SK-N-SH (cell line): ENCODE results near the gene MDM1. TPM values are rescaled to one million over a fixed set of nuclear protein-coding genes. Genes with fewer than 3 reads are reported as not detected.

Source experiments
- CTCF ChIA-PET: fragments of 300-600, 350-600 bp; formaldehyde crosslinking; extraction: SDS; loops from one replicate; lab custom pipeline; 2021; lab: Yijun Ruan, JAX
- POLR2A ChIA-PET: fragments of 350-600 bp; sonication (Branson Sonifier 250); formaldehyde crosslinking; extraction: SDS; loops from one replicate; lab custom pipeline; 2020; ENCODE audit warnings: antibody characterized with exemption, inconsistent platforms; lab: Yijun Ruan, JAX
- DNase-seq: peaks from one replicate; pipeline ENCODE4 v3.0.0; 2012
- H2AFZ ChIP-seq: fragments of 200-600 bp; sonication (generic); 2 replicates; pipeline ENCODE4 v1.8.1; 2016; ENCODE audit warnings: antibody characterized with exemption, mild to moderate bottlenecking, low read depth
- H3F3A ChIP-seq: fragments of 200-600 bp; sonication (generic); replicated peaks from 2 replicates; pipeline ENCODE3; 2016; ENCODE audit warnings: antibody characterized with exemption, mild to moderate bottlenecking; ENCODE audit not compliant: insufficient read depth
- H3K27ac ChIP-seq, 2 experiments: fragments of 200-500 bp in 1 of 2; fragments of 200-600 bp in 1 of 2; sonication (Bioruptor generic) in 1 of 2; sonication (generic), shearing (Covaris generic) in 1 of 2; 2 replicates each; pipeline versions ENCODE4 v1.5.1 to v1.6.1; 2014 to 2016; ENCODE audit warnings: low read depth in 2 of 2, inconsistent platforms in 1 of 2, low read length in 1 of 2, mild to moderate bottlenecking in 1 of 2, mixed read lengths in 1 of 2
- H3K27me3 ChIP-seq: fragments of 200-600 bp; sonication (generic), shearing (Covaris generic); 2 replicates; pipeline ENCODE4 v1.6.1; 2016; ENCODE audit warnings: mixed run types; ENCODE audit not compliant: insufficient read depth
- H3K36me3 ChIP-seq, 2 experiments: fragments of 200-500 bp in 1 of 2; fragments of 200-600 bp in 1 of 2; sonication (Bioruptor generic) in 1 of 2; sonication (generic) in 1 of 2; replicated peaks in 1 of 2; 2 replicates each; pipeline versions ENCODE3 to v1.5.1; 2014 to 2016; ENCODE audit warnings: low read length in 1 of 2, mild to moderate bottlenecking in 1 of 2; ENCODE audit not compliant: insufficient read depth in 2 of 2, control insufficient read depth in 1 of 2
- H3K4me1 ChIP-seq, 2 experiments: fragments of 200-500 bp in 1 of 2; fragments of 200-600 bp in 1 of 2; sonication (Bioruptor generic) in 1 of 2; sonication (generic), shearing (Covaris generic) in 1 of 2; 2 replicates each; pipeline versions ENCODE4 v1.5.1 to v1.6.1; 2014 to 2016; ENCODE audit warnings: low read depth in 1 of 2, low read length in 1 of 2, mixed run types in 1 of 2; ENCODE audit not compliant: insufficient read depth in 2 of 2, control insufficient read depth in 1 of 2
- H3K4me2 ChIP-seq: fragments of 200-600 bp; sonication (generic), shearing (Covaris generic); 2 replicates; pipeline ENCODE4 v1.6.1; 2017; ENCODE audit warnings: mixed run types
- H3K4me3 ChIP-seq, 2 experiments: fragments of 200-500 bp in 1 of 2; fragments of 200-600 bp in 1 of 2; sonication (Bioruptor generic) in 1 of 2; sonication (generic), shearing (Covaris generic) in 1 of 2; 2 replicates each; pipeline versions ENCODE4 v1.5.1 to v1.8.1; 2014 to 2016; ENCODE audit warnings: low read depth in 2 of 2, inconsistent platforms in 1 of 2, low read length in 1 of 2, mild to moderate bottlenecking in 1 of 2, mixed read lengths in 1 of 2, moderate library complexity in 1 of 2
- H3K79me2 ChIP-seq: fragments of 200-600 bp; sonication (generic); 2 replicates; pipeline ENCODE4 v1.8.1; 2017; ENCODE audit warnings: mild to moderate bottlenecking; ENCODE audit not compliant: insufficient read depth
- H3K9ac ChIP-seq: fragments of 200-600 bp; sonication (generic); 2 replicates; pipeline ENCODE4 v1.6.1; 2017; ENCODE audit warnings: mixed run types
- H3K9me2 ChIP-seq: fragments of 200-600 bp; sonication (generic); 2 replicates; pipeline ENCODE4 v1.6.1; 2017; ENCODE audit warnings: mixed run types
- H3K9me3 ChIP-seq: fragments of 200-600 bp; sonication (generic); 2 replicates; pipeline ENCODE4 v1.6.1; 2017; ENCODE audit warnings: mixed run types, mild to moderate bottlenecking, moderate library complexity
- H4K20me1 ChIP-seq: fragments of 200-600 bp; sonication (generic); 2 replicates; pipeline ENCODE4 v1.6.1; 2017; ENCODE audit warnings: mild to moderate bottlenecking, mixed run types; ENCODE audit not compliant: insufficient read depth
- CHD2 ChIP-seq: fragments of 150-350 bp; IDR thresholded peaks from 2 replicates; pipeline ENCODE4 v1.6.1; 2018; ENCODE audit warnings: low read length; ENCODE audit not compliant: partially characterized antibody
- EZH2phosphoT487 ChIP-seq: fragments of 200-600 bp; sonication (generic); IDR thresholded peaks from 2 replicates; pipeline ENCODE4 v1.6.1; 2017; ENCODE audit warnings: low read depth, mixed run types, mild to moderate bottlenecking, antibody characterized with exemption, moderate library complexity, borderline replicate concordance
- FOSL2 ChIP-seq: IDR thresholded peaks from 2 replicates; pipeline ENCODE4 v1.4.0; 2012; ENCODE audit warnings: low read depth, mild to moderate bottlenecking, moderate library complexity, borderline replicate concordance
- FOXM1 ChIP-seq: IDR thresholded peaks from 2 replicates; pipeline ENCODE4 v1.4.0; 2012; ENCODE audit warnings: low read depth, mild to moderate bottlenecking
- GABPA ChIP-seq: IDR thresholded peaks from 2 replicates; pipeline ENCODE4 v1.4.0; 2012; ENCODE audit warnings: low read depth, mild to moderate bottlenecking
- IRF3 ChIP-seq: fragments of 150-350 bp; IDR thresholded peaks from 2 replicates; pipeline ENCODE4 v1.6.1; 2016; ENCODE audit warnings: mild to moderate bottlenecking, low read depth, low read length
- JUND ChIP-seq: IDR thresholded peaks from 2 replicates; pipeline ENCODE4 v1.4.0; 2012
- MAX ChIP-seq: IDR thresholded peaks from 2 replicates; pipeline ENCODE4 v1.4.0; 2012; ENCODE audit warnings: low read depth
- MEF2A ChIP-seq: IDR thresholded peaks from 2 replicates; pipeline ENCODE4 v1.4.0; 2012; ENCODE audit warnings: low read depth, borderline replicate concordance
- PBX3 ChIP-seq: IDR thresholded peaks from 2 replicates; pipeline ENCODE4; 2012
- POLR2AphosphoS5 ChIP-seq: IDR thresholded peaks from 2 replicates; pipeline ENCODE4 v1.6.1; 2012; ENCODE audit warnings: low read depth, low read length
- RAD21 ChIP-seq: IDR thresholded peaks from 2 replicates; pipeline ENCODE4 v1.6.1; 2012; ENCODE audit warnings: mild to moderate bottlenecking, low read length
- RCOR1 ChIP-seq: fragments of 150-350 bp; IDR thresholded peaks from 2 replicates; pipeline ENCODE4 v1.6.1; 2017; ENCODE audit warnings: antibody characterized with exemption, low read length
- REST ChIP-seq: IDR thresholded peaks from 2 replicates; pipeline ENCODE4 v1.6.1; 2012; ENCODE audit warnings: mild to moderate bottlenecking, low read depth, low read length, moderate library complexity
- RFX5 ChIP-seq: IDR thresholded peaks from 2 replicates; pipeline ENCODE4 v1.6.1; 2012; ENCODE audit warnings: mild to moderate bottlenecking, improper control_type of control experiment, low read length
- SIN3A ChIP-seq: IDR thresholded peaks from 2 replicates; pipeline ENCODE4 v1.6.1; 2012; ENCODE audit warnings: low read depth, mild to moderate bottlenecking, low read length, moderate library complexity, borderline replicate concordance
- TAF1 ChIP-seq: IDR thresholded peaks from 2 replicates; pipeline ENCODE4 v1.6.1; 2012; ENCODE audit warnings: low read depth, mild to moderate bottlenecking, low read length, moderate library complexity, borderline replicate concordance
- TEAD4 ChIP-seq: IDR thresholded peaks from 2 replicates; pipeline ENCODE4 v1.4.0; 2012; ENCODE audit warnings: mild to moderate bottlenecking, borderline replicate concordance; ENCODE audit not compliant: insufficient read depth
- USF1 ChIP-seq: IDR thresholded peaks from 2 replicates; pipeline ENCODE4 v1.4.0; 2012; ENCODE audit warnings: low read depth, borderline replicate concordance
- WGBS: methylation state at CpG from one replicate; pipeline ENCODE4 v1.1.6; 2017; ENCODE audit warnings: low lambda C conversion rate; 5-methylcytosine and 5-hydroxymethylcytosine counted together
- polyA plus RNA-seq, 3 experiments: library from polyadenylated mRNA; depleted of rRNA; stranded (reverse); fragments of >200 nt; gene quantifications; 2 replicates each; pipeline ENCODE4 v1.2.3, GENCODE V29; 2012

MDM1 gene
- polyA plus RNA-seq, 1 of the 3 experiments (the other 2 are of a cell fraction), result 7.4 TPM

GRCh38 chr12:68247785-68248184 is 84.4 kb downstream of the MDM1 start:
- Histone ChIP-seq H3F3A (no peaks in the 10 kb centered on the region), H3K36me3 (no peaks in the 10 kb centered on the region), H3K9me3 (no peaks in the 10 kb centered on the region), H3K9me2 (no peaks in the 10 kb centered on the region), H4K20me1 (no peaks in the 10 kb centered on the region), H3K9ac (no peak overlapping the region), H3K4me1 (peaks cover 0 to 19% of the 10 kb centered on the region in 2 experiments; a peak in 2 of 4 replicates), H3K4me3 (no peak overlapping the region), H3K79me2 (no peaks in the 10 kb centered on the region), H3K4me2 (no peak overlapping the region), H3K27ac (no peak overlapping the region), H3K27me3 (no peaks in the 10 kb centered on the region), H2AFZ (no peak overlapping the region)
- ChIA-PET POLR2A (no interaction called here), CTCF (interaction anchor here (1.5 to 4.2 kb wide), 2 partner anchors 69 to 207 kb away, joined by 4 to 17 read pairs; no protein-coding TSS in a partner anchor)
- DNase-seq, result no peak
- TF ChIP-seq FOXM1 (no peak), CHD2 (no peak), REST (no peak), RAD21 (no peak), GABPA (no peak), TEAD4 (no peak), RCOR1 (no peak), JUND (no peak), FOSL2 (no peak), RFX5 (no peak)

GRCh38 chr12:68246350-68246749 is 85.8 kb downstream of the MDM1 start:
- Histone ChIP-seq H3K4me3 (no peak overlapping the region), H4K20me1 (no peaks in the 10 kb centered on the region), H3K36me3 (no peaks in the 10 kb centered on the region), H3K27ac (peak overlapping the region; percentile 32 to 91; a peak in 3 of 4 replicates), H3K4me1 (peaks cover 0 to 19% of the 10 kb centered on the region in 2 experiments; a peak in 2 of 4 replicates), H3K4me2 (peak overlapping the region; percentile 44; the same call in 1 of the 2 replicates), H3K79me2 (no peaks in the 10 kb centered on the region), H3K27me3 (no peaks in the 10 kb centered on the region), H3K9me2 (no peaks in the 10 kb centered on the region), H3K9ac (no peak overlapping the region), H3F3A (no peaks in the 10 kb centered on the region), H3K9me3 (no peaks in the 10 kb centered on the region), H2AFZ (no peak overlapping the region)
- DNase-seq, result no peak
- ChIA-PET CTCF (interaction anchor here (2.4 kb wide), 1 partner anchor 23 kb away, joined by 14 read pairs; no protein-coding TSS in a partner anchor), POLR2A (interaction anchor here (1.5 kb wide), 1 partner anchor 23 kb away, joined by 4 read pairs; no protein-coding TSS in a partner anchor)
- no peak for TF ChIP-seq MAX
- TF ChIP-seq CHD2, result no peak
- no peak for TF ChIP-seq FOXM1
- TF ChIP-seq PBX3, result no peak
- no peak for TF ChIP-seq EZH2phosphoT487
- TF ChIP-seq MEF2A, result no peak
- TF ChIP-seq POLR2AphosphoS5, result no peak
- TF ChIP-seq USF1, result no peak
- no peak for TF ChIP-seq IRF3
- TF ChIP-seq SIN3A, result no peak
- no peak for TF ChIP-seq TAF1
- TF ChIP-seq JUND, result no peak
- WGBS, result 90% methylated on average over 6 of the region's 6 CpGs
